ENCODE data around the gene HS2ST1.
"Not testable (repeated sequence)": the region's sequence is repeated elsewhere in the genome, so short reads cannot be mapped to it uniquely, and the experiment has no call there.

The HS2ST1 gene

GRCh38 chr1:87017998-87018672 is 103.7 kb downstream of the HS2ST1 start:
- DNase-seq (ENCODE audit: low read depth, low spot score), result peak; percentile 15

- DNase-seq (ENCODE audit: low read depth, low spot score), result no peak
These were observed 108.9 kb downstream of the HS2ST1 start for GRCh38 chr1:87023326-87023725.

- peak; percentile 49 for DNase-seq (ENCODE audit: low read depth, low spot score)
These were observed 110.6 kb downstream of the HS2ST1 start for GRCh38 chr1:87024936-87025540.

- DNase-seq (ENCODE audit: low read depth, low spot score), result not testable (repeated sequence)
These were observed 113.1 kb downstream of the HS2ST1 start for GRCh38 chr1:87027561-87027960.

GRCh38 chr1:87028576-87028975 is 114.1 kb downstream of the HS2ST1 start:
- DNase-seq (ENCODE audit: low read depth, low spot score), result no peak

- no peak for DNase-seq (ENCODE audit: low read depth, low spot score)
These were observed 116.6 kb downstream of the HS2ST1 start for GRCh38 chr1:87030740-87031690.

- no peak for DNase-seq (ENCODE audit: low read depth, low spot score)
These were observed 119.9 kb downstream of the HS2ST1 start for GRCh38 chr1:87034351-87034750.

GRCh38 chr1:87039096-87039495 is 124.7 kb downstream of the HS2ST1 start:
- no peak for DNase-seq (ENCODE audit: low read depth, low spot score)

- no peak for DNase-seq (ENCODE audit: low read depth, low spot score)
These were observed 127.8 kb downstream of the HS2ST1 start for GRCh38 chr1:87042111-87042811.

GRCh38 chr1:87044424-87044823 is 130.0 kb downstream of the HS2ST1 start:
- DNase-seq (ENCODE audit: low read depth, low spot score), result no peak

GRCh38 chr1:87044840-87045239 is 130.4 kb downstream of the HS2ST1 start:
- no peak for DNase-seq (ENCODE audit: low read depth, low spot score)

GRCh38 chr1:87045761-87046304 is 131.4 kb downstream of the HS2ST1 start:
- no peak for DNase-seq (ENCODE audit: low read depth, low spot score)

GRCh38 chr1:87046951-87047350 is 132.5 kb downstream of the HS2ST1 start:
- DNase-seq (ENCODE audit: low read depth, low spot score), result no peak

GRCh38 chr1:87048237-87048636 is 133.8 kb downstream of the HS2ST1 start:
- no peak for DNase-seq (ENCODE audit: low read depth, low spot score)

- DNase-seq (ENCODE audit: low read depth, low spot score), result no peak
These were observed 137.5 kb downstream of the HS2ST1 start for GRCh38 chr1:87051965-87052364.

- no peak for DNase-seq (ENCODE audit: low read depth, low spot score)
These were observed 138.0 kb downstream of the HS2ST1 start for GRCh38 chr1:87052400-87052799.

GRCh38 chr1:87052961-87053360 is 138.5 kb downstream of the HS2ST1 start:
- DNase-seq (ENCODE audit: low read depth, low spot score), result no peak

GRCh38 chr1:87053446-87053845 is 139.0 kb downstream of the HS2ST1 start:
- no peak for DNase-seq (ENCODE audit: low read depth, low spot score)

GRCh38 chr1:87056974-87057373 is 142.5 kb downstream of the HS2ST1 start:
- no peak for DNase-seq (ENCODE audit: low read depth, low spot score)

- no peak for DNase-seq (ENCODE audit: low read depth, low spot score)
These were observed 143.9 kb downstream of the HS2ST1 start for GRCh38 chr1:87058343-87058649.

- DNase-seq (ENCODE audit: low read depth, low spot score), result no peak
These were observed 147.3 kb downstream of the HS2ST1 start for GRCh38 chr1:87061742-87062156.

GRCh38 chr1:87062687-87063086 is 148.3 kb downstream of the HS2ST1 start:
- DNase-seq (ENCODE audit: low read depth, low spot score), result no peak

All from astrocyte of the hippocampus (primary cell).